ENCODE results near the gene FNDC3A.

Gene FNDC3A

GRCh38 chr13:48975856-48976575, at the start of gene FNDC3A:
Gene FNDC3A (plus strand): TSS chr13:48975912. CDS start chr13:49006191, 30,279 bp downstream.
- peak; percentile 89 for DNase-seq

- DNase-seq = no peak
Measured at GRCh38 chr13:48928757-48929430, 46.8 kb upstream of the FNDC3A start.

GRCh38 chr13:48930918-48931317, 44.8 kb upstream of the FNDC3A start:
- no peak for DNase-seq

- DNase-seq = no peak
Measured at GRCh38 chr13:48938308-48938943, 37.3 kb upstream of the FNDC3A start.

GRCh38 chr13:48939728-48940127, 36.0 kb upstream of the FNDC3A start:
- no peak for DNase-seq

- DNase-seq = no peak
Measured at GRCh38 chr13:48942131-48942530, 33.6 kb upstream of the FNDC3A start.

- DNase-seq = no peak
Measured at GRCh38 chr13:48944221-48944620, 31.5 kb upstream of the FNDC3A start.

- DNase-seq = no peak
Measured at GRCh38 chr13:48945626-48946025, 30.1 kb upstream of the FNDC3A start.

- DNase-seq = no peak
Measured at GRCh38 chr13:48946163-48946562, 29.5 kb upstream of the FNDC3A start.

- DNase-seq = no peak
Measured at GRCh38 chr13:48949566-48950500, 25.9 kb upstream of the FNDC3A start.

GRCh38 chr13:48950501-48950875, 25.2 kb upstream of the FNDC3A start:
- no peak for DNase-seq

- DNase-seq = no peak
Measured at GRCh38 chr13:48954081-48954480, 21.6 kb upstream of the FNDC3A start.

GRCh38 chr13:48955536-48955935, 20.2 kb upstream of the FNDC3A start:
- DNase-seq = no peak

- no peak for DNase-seq
Measured at GRCh38 chr13:48961379-48961778, 14.3 kb upstream of the FNDC3A start.

- DNase-seq = no peak
Measured at GRCh38 chr13:48962281-48962680, 13.4 kb upstream of the FNDC3A start.

- no peak for DNase-seq
Measured at GRCh38 chr13:48965736-48966135, 10.0 kb upstream of the FNDC3A start.

- DNase-seq = no peak
Measured at GRCh38 chr13:48969685-48970084, 6.0 kb upstream of the FNDC3A start.

- no peak for DNase-seq
Measured at GRCh38 chr13:48973845-48974431, 1.8 kb upstream of the FNDC3A start.

GRCh38 chr13:48975101-48975855, 434 bp upstream of the FNDC3A start:
- peak; percentile 62 for DNase-seq

- DNase-seq = no peak
Measured at GRCh38 chr13:48976576-48977285, 1.0 kb downstream of the FNDC3A start.

- no peak for DNase-seq
Measured at GRCh38 chr13:48977286-48977625, 1.5 kb downstream of the FNDC3A start.

Data from CD4-positive, alpha-beta T cell treated with Interleukin-17A for 4 hours (primary cell).